Upper lobe of right lung (tissue), 1 donor: Measurements from ENCODE around the gene POU2AF2. TPM values are rescaled to one million over a fixed set of nuclear protein-coding genes. Genes with fewer than 3 reads are reported as not detected.

Experiments
- ATAC-seq: fragments of 200-7000 bp; cut with Tn5 transposase; one replicate; pipeline ENCODE4 v1.9.1; 2020; ENCODE audit warnings: mild to moderate bottlenecking, moderate library complexity
- DNase-seq: peaks from one replicate; pipeline ENCODE4 v3.0.0-alpha.2; 2020
- H3K27ac ChIP-seq: fragments of 200-600 bp; one replicate; pipeline ENCODE4 v1.8.0; 2022
- H3K27me3 ChIP-seq: fragments of 200-600 bp; one replicate; pipeline ENCODE4 v1.8.0; 2022; ENCODE audit warnings: mild to moderate bottlenecking
- H3K36me3 ChIP-seq: fragments of 200-600 bp; one replicate; pipeline ENCODE4 v1.8.0; 2022
- H3K4me1 ChIP-seq: fragments of 200-600 bp; one replicate; pipeline ENCODE4 v1.8.0; 2022
- H3K4me3 ChIP-seq: fragments of 200-600 bp; one replicate; pipeline ENCODE4 v1.8.0; 2022; ENCODE audit warnings: mild to moderate bottlenecking
- H3K9me3 ChIP-seq: fragments of 200-600 bp; one replicate; pipeline ENCODE4 v1.8.0; 2022
- CTCF ChIP-seq: fragments of 200-600 bp; IDR thresholded peaks from one replicate; pipeline ENCODE4 v1.8.0; 2022; ENCODE audit warnings: antibody characterized with exemption
- intact Hi-C: fragments of 100-400 bp; cut with DNase I; formaldehyde crosslinking; loops from one replicate; pipeline ENCODE4 v1.11.0; 2022
- total RNA-seq: library from RNA; stranded (reverse); fragmentation: NEBNext Ultra II Directional; extraction: Animal tissue kit (Norgen Biotek cat#: 25700); gene quantifications from one replicate; pipeline ENCODE4 v1.2.1, GENCODE V29; 2021
- donor health status: DM: no; HTN: yes; CAD: no; lungs with severe emphysema.

The POU2AF2 gene
- total RNA-seq, 1 donor from 2014 or later = not detected

- ATAC-seq = no peak
- Histone ChIP-seq H3K27me3 (no peaks in the 10 kb centered on the region), H3K9me3 (no peaks in the 10 kb centered on the region), H3K36me3 (no peaks in the 10 kb centered on the region), H3K4me1 (peaks cover 5% of the 10 kb centered on the region), H3K4me3 (no peak overlapping the region), H3K27ac (no peak overlapping the region)
- intact Hi-C loops = no loop called here
- DNase-seq = no peak
- no peak for TF ChIP-seq CTCF
Observed at GRCh38 chr11:111297696-111298095, 52.2 kb downstream of the POU2AF2 start.

GRCh38 chr11:111298413-111299100 is 53.0 kb downstream of the POU2AF2 start, which contains the start of gene POU2AF3:
Gene POU2AF3 (plus strand): TSS chr11:111298546. CDS start chr11:111298582, 36 bp downstream.
- intact Hi-C loops = no loop called here
- Histone ChIP-seq H3K36me3 (no peaks in the 10 kb centered on the region), H3K27me3 (no peaks in the 10 kb centered on the region), H3K27ac (peak within 1 kb of the TSS; percentile 85), H3K4me3 (peak within 1 kb of the TSS; percentile 58), H3K4me1 (peaks cover 5% of the 10 kb centered on the region), H3K9me3 (no peaks in the 10 kb centered on the region)
- TF ChIP-seq CTCF = no peak
- ATAC-seq (no peak), DNase-seq (no peak)

- peak overlapping the region; percentile 58 for H3K4me3 ChIP-seq
- H3K27ac ChIP-seq = peak overlapping the region; percentile 85
- no peaks in the 10 kb centered on the region for H3K27me3 ChIP-seq
- no peaks in the 10 kb centered on the region for H3K9me3 ChIP-seq
- peaks cover 5% of the 10 kb centered on the region for H3K4me1 ChIP-seq
- intact Hi-C loops = no loop called here
- DNase-seq (peak; percentile 88), ATAC-seq (peak; percentile 84)
- peak; percentile 61 for TF ChIP-seq CTCF
- no peaks in the 10 kb centered on the region for H3K36me3 ChIP-seq
Observed at GRCh38 chr11:111299101-111300026, 53.8 kb downstream of the POU2AF2 start.

- no peaks in the 10 kb centered on the region for H3K27me3 ChIP-seq
- ATAC-seq = no peak
- intact Hi-C loops = no loop called here
- H3K36me3 ChIP-seq = no peaks in the 10 kb centered on the region
- DNase-seq = no peak
- no peaks in the 10 kb centered on the region for H3K9me3 ChIP-seq
- peaks cover 5% of the 10 kb centered on the region for H3K4me1 ChIP-seq
- TF ChIP-seq CTCF = no peak
- no peak overlapping the region for H3K4me3 ChIP-seq
- peak overlapping the region; percentile 85 for H3K27ac ChIP-seq
Observed at GRCh38 chr11:111300569-111300968, 55.0 kb downstream of the POU2AF2 start.

- Histone ChIP-seq H3K4me3 (no peak overlapping the region), H3K36me3 (no peaks in the 10 kb centered on the region), H3K4me1 (peaks cover 5% of the 10 kb centered on the region), H3K27me3 (no peaks in the 10 kb centered on the region), H3K27ac (peak overlapping the region; percentile 34), H3K9me3 (no peaks in the 10 kb centered on the region)
- TF ChIP-seq CTCF = no peak
- no peak for ATAC-seq
- no peak for DNase-seq
- intact Hi-C loops = no loop called here
Observed at GRCh38 chr11:111301004-111301841, 55.7 kb downstream of the POU2AF2 start.
